ENCODE measurements around the gene TANGO6.

The TANGO6 gene

GRCh38 chr16:69064764-69065313, 221.5 kb downstream of the TANGO6 start:
- no peak overlapping the region for H3K4me3 ChIP-seq
- no peaks in the 10 kb centered on the region for H3K9me3 ChIP-seq
- intact Hi-C loops (cut with DNase I; ENCODE audit: low total_unique reads), result no loop called here
- no peaks in the 10 kb centered on the region for H3K36me3 ChIP-seq
- TF ChIP-seq CTCF (IDR thresholded peaks at IDR 0.05), result no peak
- H3K27ac ChIP-seq, result no peak overlapping the region
- no peaks in the 10 kb centered on the region for H3K27me3 ChIP-seq
- peaks cover 0 to 8% (median 3%) of the 10 kb centered on the region in 4 donors for H3K4me1 ChIP-seq
- no peak for DNase-seq

DNA sequence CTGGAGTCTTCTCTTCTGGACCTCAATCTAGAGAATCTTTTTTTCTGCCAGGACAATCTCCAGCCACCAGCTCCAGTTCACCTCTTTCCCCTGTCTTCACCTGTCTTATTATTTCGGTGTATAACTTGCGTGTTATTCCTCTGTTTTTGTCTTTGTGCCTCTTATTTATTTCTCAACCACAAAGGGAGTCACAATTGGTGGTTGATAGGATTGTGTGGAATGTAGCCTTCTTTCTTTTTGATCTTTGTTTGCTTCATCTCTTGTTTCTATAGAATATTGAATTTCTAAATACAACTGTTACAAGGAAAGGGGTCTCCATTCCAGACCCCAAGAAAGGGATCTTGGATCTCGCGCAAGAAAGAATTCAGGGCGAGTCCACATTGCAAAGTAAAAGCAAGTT, 226.2 kb downstream of the TANGO6 start:
- no peak overlapping the region for H3K27ac ChIP-seq
- H3K4me1 ChIP-seq, result peaks cover 0 to 7% (median 3%) of the 10 kb centered on the region in 4 donors
- no peaks in the 10 kb centered on the region for H3K27me3 ChIP-seq
- H3K4me3 ChIP-seq, result no peak overlapping the region
- intact Hi-C loops (cut with DNase I; ENCODE audit: low total_unique reads), result no loop called here
- TF ChIP-seq CTCF (IDR thresholded peaks at IDR 0.05), result no peak
- no peaks in the 10 kb centered on the region for H3K9me3 ChIP-seq
- no peaks in the 10 kb centered on the region for H3K36me3 ChIP-seq
- DNase-seq, result no peak

- no peaks in the 10 kb centered on the region for H3K27me3 ChIP-seq
- no peak overlapping the region for H3K27ac ChIP-seq
- intact Hi-C loops (cut with DNase I; ENCODE audit: low total_unique reads), result no loop called here
- no peak for DNase-seq
- H3K4me1 ChIP-seq, result no peaks in the 10 kb centered on the region
- no peaks in the 10 kb centered on the region for H3K36me3 ChIP-seq
- no peaks in the 10 kb centered on the region for H3K9me3 ChIP-seq
- H3K4me3 ChIP-seq, result no peak overlapping the region
- no peak for TF ChIP-seq CTCF (IDR thresholded peaks at IDR 0.05)
These were observed 227.7 kb downstream of the TANGO6 start for GRCh38 chr16:69071036-69071435.

DNA sequence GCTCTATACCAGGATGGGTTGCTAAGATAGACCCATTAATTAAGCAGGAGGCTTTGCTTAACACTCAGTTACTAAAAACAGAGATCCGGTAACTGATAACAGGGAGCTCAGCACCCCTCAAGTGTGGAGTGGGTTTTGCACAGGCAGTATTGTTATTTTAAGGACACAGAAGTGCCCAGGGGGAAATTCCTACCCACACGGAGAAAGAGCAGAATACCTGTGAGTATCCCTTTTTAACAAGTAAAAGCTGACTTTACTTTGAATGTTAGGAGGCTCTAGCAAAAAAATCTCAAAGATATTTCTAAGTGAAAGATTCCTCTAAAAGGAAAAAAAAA, 229.3 kb downstream of the TANGO6 start:
- Histone ChIP-seq H3K4me3 (no peak overlapping the region), H3K27me3 (no peaks in the 10 kb centered on the region), H3K27ac (no peak overlapping the region), H3K9me3 (no peaks in the 10 kb centered on the region), H3K4me1 (no peaks in the 10 kb centered on the region), H3K36me3 (no peaks in the 10 kb centered on the region)
- TF ChIP-seq CTCF (IDR thresholded peaks at IDR 0.05), result no peak
- no peak for DNase-seq
- intact Hi-C loops (cut with DNase I; ENCODE audit: low total_unique reads), result no loop called here

DNA sequence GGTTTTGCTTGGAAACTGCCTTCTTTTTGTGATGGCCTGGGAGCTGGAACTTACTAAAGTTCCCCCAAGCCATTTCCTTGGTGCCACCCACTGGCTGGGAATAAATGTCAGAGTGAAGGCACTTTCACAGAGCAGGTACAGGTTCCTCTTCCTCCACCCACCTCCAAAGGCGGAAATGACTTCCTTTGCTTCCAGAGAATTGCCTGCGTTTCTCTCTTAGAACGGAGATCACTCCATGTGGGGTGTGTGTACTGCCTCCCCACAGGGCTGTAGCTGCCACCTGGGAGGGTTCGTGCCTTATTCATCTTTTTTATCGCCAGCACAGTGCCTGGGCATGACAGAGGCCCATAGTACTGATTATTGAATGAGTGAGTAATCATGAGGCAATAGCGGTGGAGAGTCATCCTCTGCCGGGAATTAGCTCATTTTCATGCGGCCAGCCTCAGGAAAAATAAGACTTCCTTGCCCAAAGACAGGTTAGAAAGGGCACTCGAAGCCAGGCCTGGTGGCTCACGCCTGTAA, 229.9 kb downstream of the TANGO6 start:
- intact Hi-C loops (cut with DNase I; ENCODE audit: low total_unique reads), result no loop called here
- no peaks in the 10 kb centered on the region for H3K27me3 ChIP-seq
- no peaks in the 10 kb centered on the region for H3K36me3 ChIP-seq
- TF ChIP-seq CTCF (IDR thresholded peaks at IDR 0.05), result no peak
- no peak overlapping the region for H3K4me3 ChIP-seq
- H3K4me1 ChIP-seq, result no peaks in the 10 kb centered on the region
- DNase-seq, result no peak
- H3K27ac ChIP-seq, result no peak overlapping the region
- H3K9me3 ChIP-seq, result no peaks in the 10 kb centered on the region

DNA sequence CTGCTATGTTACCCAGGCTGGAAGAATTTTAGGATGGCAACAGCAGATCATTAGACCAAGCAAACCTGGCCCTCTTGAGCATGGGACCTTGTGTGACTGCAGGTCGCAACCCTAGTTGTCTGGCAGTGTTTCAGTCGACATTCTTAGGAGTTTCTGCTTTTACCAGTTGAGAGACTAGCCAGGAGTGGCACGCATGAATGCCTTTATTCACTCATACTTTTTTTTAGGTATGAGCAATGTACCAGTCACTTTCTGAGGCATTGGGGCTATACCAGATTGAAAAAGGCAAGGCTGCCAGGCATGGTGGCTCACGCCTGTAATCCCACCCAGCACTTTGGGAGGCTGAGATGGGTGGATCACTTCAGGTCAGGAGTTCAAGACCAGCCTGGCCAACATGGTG, 233.9 kb downstream of the TANGO6 start:
- intact Hi-C loops (cut with DNase I; ENCODE audit: low total_unique reads), result no loop called here
- no peak overlapping the region for H3K27ac ChIP-seq
- no peak overlapping the region for H3K4me3 ChIP-seq
- H3K9me3 ChIP-seq, result no peaks in the 10 kb centered on the region
- no peaks in the 10 kb centered on the region for H3K4me1 ChIP-seq
- no peak for DNase-seq
- no peak for TF ChIP-seq CTCF (IDR thresholded peaks at IDR 0.05)
- no peaks in the 10 kb centered on the region for H3K27me3 ChIP-seq
- no peaks in the 10 kb centered on the region for H3K36me3 ChIP-seq
